Activated CD8-positive, alpha-beta memory T cell treated with anti-CD3 and anti-CD28 coated beads, Interleukin-2, amount 10 ng/mL, durations not matched to agents 7 days and 5 days (primary cell): ENCODE measurements around the gene VMP1. TPM values are rescaled to one million over a fixed set of nuclear protein-coding genes. Genes with fewer than 3 reads are reported as not detected.

Experiments used
- ATAC-seq: fragments of 150-1000 bp; cut with Tn5 transposase; one replicate; pipeline ENCODE4 v1.10.0; 2021; ENCODE audit warnings: moderate library complexity
- CTCF ChIA-PET: fragments of 350-600 bp; sonication (Branson Sonifier 250); formaldehyde crosslinking; loops from one replicate; lab custom pipeline; 2021; ENCODE audit warnings: antibody characterized with exemption; lab: Charles Lee
- DNase-seq: peaks from one replicate; pipeline ENCODE4 v3.0.0-alpha.2; 2020
- H3K27ac Mint-ChIP-seq: one replicate; pipeline ENCODE4 v1.8.0; 2021; ENCODE audit warnings: mild to moderate bottlenecking, mixed read lengths
- H3K27me3 Mint-ChIP-seq: one replicate; pipeline ENCODE4 v1.8.0; 2021; ENCODE audit warnings: mixed read lengths
- H3K36me3 Mint-ChIP-seq: one replicate; pipeline ENCODE4 v1.8.0; 2021; ENCODE audit warnings: mild to moderate bottlenecking, mixed read lengths
- H3K4me1 Mint-ChIP-seq: one replicate; pipeline ENCODE4 v1.8.0; 2021; ENCODE audit warnings: mixed read lengths
- H3K4me3 Mint-ChIP-seq: one replicate; pipeline ENCODE4 v1.8.0; 2021; ENCODE audit warnings: mild to moderate bottlenecking, moderate library complexity, mixed read lengths
- H3K9me3 Mint-ChIP-seq: one replicate; pipeline ENCODE4 v1.8.0; 2022; ENCODE audit warnings: low read depth, mixed read lengths
- total RNA-seq, 2 experiments: library from RNA; stranded (reverse); gene quantifications; one replicate each; pipeline ENCODE4 v1.2.3, GENCODE V29; 2021

Gene VMP1
- total RNA-seq, 2 experiments from 2014 or later, result 279 to 396 TPM

DNA sequence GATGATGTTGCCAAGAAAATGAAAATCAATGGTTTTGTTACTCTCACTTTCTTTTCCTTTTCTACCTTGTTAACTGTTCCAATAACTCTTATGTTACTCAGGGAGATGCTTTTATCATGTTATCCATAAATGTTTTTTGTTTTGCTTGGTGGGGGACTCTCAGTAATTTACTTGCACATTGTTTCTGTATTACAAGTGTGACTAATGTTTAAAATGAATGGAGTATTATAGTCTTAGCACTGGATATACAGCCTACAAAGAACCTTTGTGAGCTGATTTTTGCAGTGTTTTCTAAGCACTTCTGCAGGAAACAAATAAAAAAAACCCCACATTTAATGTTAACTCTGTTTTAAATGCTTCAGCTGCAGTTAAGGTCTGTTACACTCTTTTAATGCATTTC, 12.1 kb downstream of the VMP1 start:
- no peaks in the 10 kb centered on the region for H3K9me3 Mint-ChIP-seq
- no peak overlapping the region for H3K27ac Mint-ChIP-seq
- CTCF ChIA-PET, result interaction anchor here (1.0 kb wide), 1 partner anchor 12 kb away, joined by 4 read pairs; the partner anchor contains the start of genes PTRH2 and VMP1
- peaks cover 13% of the 10 kb centered on the region for H3K4me1 Mint-ChIP-seq
- H3K36me3 Mint-ChIP-seq, result peaks cover 8% of the 10 kb centered on the region
- DNase-seq (no peak), ATAC-seq (no peak)
- no peak overlapping the region for H3K4me3 Mint-ChIP-seq
- no peaks in the 10 kb centered on the region for H3K27me3 Mint-ChIP-seq

DNA sequence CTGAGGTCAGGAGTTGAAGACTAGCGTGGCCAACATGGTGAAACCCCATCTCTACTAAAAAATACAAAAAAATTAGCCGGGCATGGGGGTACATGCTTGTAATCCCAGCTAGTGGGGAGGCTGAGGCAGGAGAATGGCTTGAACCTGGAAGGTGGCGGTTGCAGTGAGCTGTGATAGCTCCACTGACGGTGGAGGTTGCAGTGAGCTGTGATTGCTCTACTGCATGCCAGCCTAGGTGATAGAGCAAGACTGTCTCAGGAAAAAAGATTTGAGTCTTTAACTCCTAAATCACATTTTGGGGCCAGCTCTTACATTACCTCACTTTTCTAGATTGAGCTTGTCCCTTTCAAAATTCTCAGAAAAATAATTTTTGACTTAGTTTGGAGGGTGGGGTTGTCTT, 15.2 kb downstream of the VMP1 start:
- H3K27me3 Mint-ChIP-seq, result no peaks in the 10 kb centered on the region
- DNase-seq (no peak), ATAC-seq (no peak)
- no peaks in the 10 kb centered on the region for H3K9me3 Mint-ChIP-seq
- CTCF ChIA-PET, result no interaction called here
- peaks cover 10% of the 10 kb centered on the region for H3K4me1 Mint-ChIP-seq
- peaks cover 8% of the 10 kb centered on the region for H3K36me3 Mint-ChIP-seq
- H3K27ac Mint-ChIP-seq, result no peak overlapping the region
- no peak overlapping the region for H3K4me3 Mint-ChIP-seq

DNA sequence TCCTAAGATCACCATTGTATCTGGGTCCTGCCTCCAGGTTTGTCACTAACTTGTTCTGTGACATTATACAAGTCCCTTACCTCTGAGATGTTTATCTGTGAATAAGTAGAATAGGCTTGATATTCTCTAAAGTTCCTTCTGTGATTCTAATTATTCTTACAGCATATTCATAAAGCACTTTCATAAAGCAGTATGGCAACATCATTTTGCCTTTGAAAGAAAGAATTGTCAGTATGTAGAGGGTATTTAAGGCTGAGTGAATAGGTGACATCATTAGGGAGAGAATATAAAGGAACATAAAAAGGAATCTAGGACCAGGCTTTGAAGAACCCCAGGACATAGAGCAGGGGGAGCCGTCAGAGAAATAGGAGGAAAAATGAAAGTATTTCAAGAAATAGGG, 15.6 kb downstream of the VMP1 start:
- Mint-ChIP-seq H3K27me3 (no peaks in the 10 kb centered on the region), H3K36me3 (peaks cover 8% of the 10 kb centered on the region), H3K4me1 (peaks cover 10% of the 10 kb centered on the region), H3K27ac (no peak overlapping the region), H3K9me3 (no peaks in the 10 kb centered on the region), H3K4me3 (no peak overlapping the region)
- CTCF ChIA-PET, result no interaction called here
- ATAC-seq (no peak), DNase-seq (no peak)

DNA sequence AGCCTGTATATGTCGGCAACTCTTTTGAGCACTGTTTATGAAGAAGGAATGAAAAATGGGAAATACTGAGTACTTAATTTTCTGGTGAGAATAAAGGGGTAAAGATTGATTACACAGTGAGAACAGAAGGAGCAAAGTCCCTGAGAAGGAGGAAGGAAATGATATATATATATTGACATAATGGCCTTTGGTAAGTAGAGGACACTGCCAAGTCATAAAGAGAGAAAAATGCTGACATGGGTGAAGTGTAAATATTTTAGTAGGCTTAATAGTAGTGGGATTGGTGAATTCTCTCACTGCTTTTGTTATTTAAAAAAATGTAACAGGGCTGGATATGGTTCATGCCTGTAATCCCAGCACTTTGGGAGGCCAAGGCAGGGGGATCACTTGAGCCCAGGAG, 16.2 kb downstream of the VMP1 start:
- CTCF ChIA-PET, result interaction anchor here (1.2 kb wide), 1 partner anchor 136 kb away, joined by 3 read pairs; no protein-coding TSS in a partner anchor
- no peak for ATAC-seq
- Mint-ChIP-seq H3K4me1 (peaks cover 10% of the 10 kb centered on the region), H3K9me3 (no peaks in the 10 kb centered on the region), H3K4me3 (no peak overlapping the region), H3K27ac (no peak overlapping the region), H3K36me3 (peaks cover 8% of the 10 kb centered on the region), H3K27me3 (no peaks in the 10 kb centered on the region)
- no peak for DNase-seq

DNA sequence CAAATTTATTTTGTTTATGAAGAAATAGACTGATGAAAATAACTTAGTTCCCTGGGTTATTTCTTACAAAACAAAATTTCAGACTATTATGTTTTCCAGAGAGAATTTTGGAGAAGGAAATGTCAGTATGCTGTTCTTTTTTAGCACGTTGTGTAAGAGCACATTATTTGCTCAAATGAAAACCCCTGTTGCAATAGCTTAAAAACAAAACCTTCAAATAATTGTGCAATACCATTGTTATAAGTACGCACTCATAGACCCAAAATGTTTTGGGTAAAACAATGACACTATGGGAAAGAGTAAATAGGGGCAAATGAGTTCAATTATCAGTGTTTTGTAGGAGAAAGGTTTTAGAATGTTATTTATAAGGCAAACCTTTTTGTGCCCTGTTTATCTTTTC, 18.2 kb downstream of the VMP1 start:
- CTCF ChIA-PET, result interaction anchor here (1.0 kb wide), 1 partner anchor 17 kb away, joined by 5 read pairs; no protein-coding TSS in a partner anchor

DNA sequence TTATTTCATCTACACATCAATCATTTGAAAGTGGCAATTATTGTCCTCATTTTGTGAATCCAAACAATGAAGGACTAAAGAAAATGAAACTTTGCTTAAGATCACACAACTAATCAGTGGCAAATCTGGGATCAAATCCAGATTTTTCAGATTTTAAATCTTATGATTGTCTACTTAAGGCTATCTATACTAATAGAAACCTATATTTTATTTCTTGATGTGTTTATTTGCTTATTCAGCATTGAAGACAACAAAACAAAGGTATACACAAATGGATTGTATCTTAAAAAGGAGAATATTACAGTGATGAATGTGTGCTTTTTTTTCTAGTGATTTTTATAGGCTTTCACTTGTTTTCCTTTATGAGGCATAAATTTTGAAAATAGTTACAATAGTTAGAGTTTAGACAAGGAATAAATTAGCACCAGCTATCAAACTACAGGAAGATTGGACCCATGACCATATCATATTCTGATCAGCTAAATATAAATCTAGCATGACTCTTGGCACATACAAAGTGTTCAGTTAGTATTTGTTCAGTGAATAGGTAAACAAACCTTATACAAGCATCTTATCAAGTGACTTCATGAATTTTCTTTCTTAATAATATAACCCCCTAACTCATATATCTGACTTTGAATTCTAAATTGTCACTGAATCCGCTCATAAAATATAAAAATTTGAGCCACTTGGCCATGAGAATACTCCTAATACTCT, 20.5 kb downstream of the VMP1 start:
- DNase-seq (no peak), ATAC-seq (no peak)
- peaks cover 10% of the 10 kb centered on the region for H3K36me3 Mint-ChIP-seq
- H3K27ac Mint-ChIP-seq, result no peak overlapping the region
- H3K4me1 Mint-ChIP-seq, result peaks cover 12% of the 10 kb centered on the region
- no peaks in the 10 kb centered on the region for H3K9me3 Mint-ChIP-seq
- H3K27me3 Mint-ChIP-seq, result no peaks in the 10 kb centered on the region
- CTCF ChIA-PET, result interaction anchor here (1.2 kb wide), 1 partner anchor 20 kb away, joined by 3 read pairs; no protein-coding TSS in a partner anchor
- H3K4me3 Mint-ChIP-seq, result no peak overlapping the region

More for the DNA sequence above, 18.2 kb downstream of the VMP1 start:
- no peaks in the 10 kb centered on the region for H3K9me3 Mint-ChIP-seq
- H3K4me1 Mint-ChIP-seq, result peaks cover 13% of the 10 kb centered on the region
- H3K36me3 Mint-ChIP-seq, result peaks cover 4% of the 10 kb centered on the region
- DNase-seq (no peak), ATAC-seq (no peak)
- no peak overlapping the region for H3K27ac Mint-ChIP-seq
- no peak overlapping the region for H3K4me3 Mint-ChIP-seq
- H3K27me3 Mint-ChIP-seq, result no peaks in the 10 kb centered on the region

DNA sequence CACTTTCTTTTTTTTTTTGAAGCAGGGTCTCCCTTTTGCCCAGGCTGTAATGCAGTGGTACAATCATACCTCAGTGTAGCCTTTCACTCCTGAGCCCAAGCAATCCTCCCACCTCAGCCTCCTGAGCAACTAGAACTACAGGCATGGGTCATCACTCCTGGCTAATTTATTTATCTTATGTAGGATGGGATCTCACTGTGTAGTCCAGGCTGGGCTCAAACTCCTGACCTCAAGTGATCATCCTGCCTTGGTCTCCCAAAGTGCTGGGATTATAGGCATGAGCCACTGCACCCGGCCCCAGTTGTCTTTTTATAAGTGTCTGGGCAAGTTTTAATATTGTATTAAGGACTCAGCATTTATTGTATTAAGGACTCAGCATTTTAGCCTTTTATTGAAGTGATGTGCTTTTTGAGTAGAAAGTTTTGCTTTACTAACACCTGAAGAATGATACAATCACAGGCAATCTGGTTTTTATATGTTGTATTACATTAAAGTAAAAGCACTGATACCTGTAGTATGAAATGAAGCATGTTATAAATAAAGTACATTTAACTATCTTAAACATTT, 22.9 kb downstream of the VMP1 start:
- H3K27me3 Mint-ChIP-seq, result no peaks in the 10 kb centered on the region
- no peak for ATAC-seq
- H3K36me3 Mint-ChIP-seq, result peaks cover 8% of the 10 kb centered on the region
- H3K27ac Mint-ChIP-seq, result no peak overlapping the region
- CTCF ChIA-PET, result no interaction called here
- no peak for DNase-seq
- H3K4me1 Mint-ChIP-seq, result peaks cover 9% of the 10 kb centered on the region
- H3K4me3 Mint-ChIP-seq, result no peak overlapping the region
- H3K9me3 Mint-ChIP-seq, result no peaks in the 10 kb centered on the region

DNA sequence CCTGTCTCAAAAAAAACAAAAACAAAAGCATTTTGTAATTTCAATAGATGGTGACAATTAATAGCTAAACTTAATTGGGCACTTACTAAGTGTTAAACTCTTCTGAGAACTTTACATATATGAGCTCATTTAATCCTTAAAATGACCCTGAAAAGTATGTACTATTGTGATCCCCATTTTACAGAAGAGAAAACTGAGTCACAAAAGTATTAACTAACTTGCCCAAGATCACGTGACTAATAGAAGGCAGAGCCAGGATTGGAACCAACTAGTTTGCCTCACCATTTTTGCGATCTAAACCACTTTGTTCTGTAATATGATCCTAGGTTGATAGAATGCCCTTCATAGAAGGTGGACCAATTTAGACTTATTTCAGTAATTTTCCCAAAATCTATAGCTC, 26.2 kb downstream of the VMP1 start:
- H3K27ac Mint-ChIP-seq, result no peak overlapping the region
- no peak for DNase-seq
- no peaks in the 10 kb centered on the region for H3K9me3 Mint-ChIP-seq
- CTCF ChIA-PET, result interaction anchor here (0.7 to 3.0 kb wide), 4 partner anchors 12 to 126 kb away, joined by 3 to 12 read pairs (median 5); no protein-coding TSS in a partner anchor
- H3K4me1 Mint-ChIP-seq, result peaks cover 8% of the 10 kb centered on the region
- H3K27me3 Mint-ChIP-seq, result no peaks in the 10 kb centered on the region
- H3K4me3 Mint-ChIP-seq, result no peak overlapping the region
- no peak for ATAC-seq
- H3K36me3 Mint-ChIP-seq, result peaks cover 11% of the 10 kb centered on the region

DNA sequence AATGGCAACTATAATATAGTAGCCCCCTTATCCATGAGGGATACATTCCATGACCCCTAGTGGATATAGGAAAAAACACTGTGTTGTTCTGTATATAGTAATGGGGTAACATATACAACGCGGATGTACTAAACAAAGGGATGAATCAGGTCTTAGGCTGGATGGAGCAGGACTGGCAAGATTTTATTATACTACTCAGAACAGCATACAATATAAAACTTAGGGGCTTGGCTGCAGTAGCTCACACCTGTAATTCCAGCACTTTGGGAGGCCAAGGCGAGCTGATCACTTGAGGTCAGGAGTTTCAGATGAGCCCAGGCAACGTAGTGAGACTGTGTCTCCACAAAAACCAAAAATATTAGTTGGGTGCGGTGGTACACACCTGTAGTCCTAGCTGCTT, 26.8 kb downstream of the VMP1 start:
- no peaks in the 10 kb centered on the region for H3K9me3 Mint-ChIP-seq
- DNase-seq, result no peak
- peaks cover 7% of the 10 kb centered on the region for H3K4me1 Mint-ChIP-seq
- no peak overlapping the region for H3K27ac Mint-ChIP-seq
- no peak overlapping the region for H3K4me3 Mint-ChIP-seq
- no peaks in the 10 kb centered on the region for H3K27me3 Mint-ChIP-seq
- H3K36me3 Mint-ChIP-seq, result peaks cover 11% of the 10 kb centered on the region
- no peak for ATAC-seq
- CTCF ChIA-PET, result interaction anchor here (0.7 to 3.0 kb wide), 4 partner anchors 11 to 125 kb away, joined by 3 to 12 read pairs (median 5); no protein-coding TSS in a partner anchor

DNA sequence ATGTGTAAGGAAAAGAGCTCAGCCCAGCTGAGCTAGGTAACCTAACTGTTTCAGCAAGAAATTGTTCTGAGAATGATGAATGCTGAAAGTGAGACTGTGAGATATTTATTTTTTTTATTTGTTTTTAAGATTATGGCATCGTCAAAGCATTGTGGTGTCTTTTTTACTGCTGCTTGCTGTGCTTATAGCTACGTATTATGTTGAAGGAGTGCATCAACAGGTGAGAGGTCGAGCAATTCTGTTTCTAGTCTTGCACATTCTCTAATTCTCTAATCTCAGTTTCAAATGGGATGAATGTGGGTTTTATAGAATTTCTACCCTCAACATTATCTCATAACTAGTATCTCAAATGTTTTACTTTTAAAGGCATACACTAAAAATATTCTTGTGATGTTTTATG, 29.9 kb downstream of the VMP1 start:
- no peak overlapping the region for H3K27ac Mint-ChIP-seq
- H3K4me3 Mint-ChIP-seq, result no peak overlapping the region
- DNase-seq (no peak), ATAC-seq (no peak)
- peaks cover 14% of the 10 kb centered on the region for H3K36me3 Mint-ChIP-seq
- no peaks in the 10 kb centered on the region for H3K9me3 Mint-ChIP-seq
- H3K27me3 Mint-ChIP-seq, result no peaks in the 10 kb centered on the region
- CTCF ChIA-PET, result interaction anchor here (1.1 kb wide), 1 partner anchor 426 kb away, joined by 3 read pairs; no protein-coding TSS in a partner anchor
- H3K4me1 Mint-ChIP-seq, result no peaks in the 10 kb centered on the region

DNA sequence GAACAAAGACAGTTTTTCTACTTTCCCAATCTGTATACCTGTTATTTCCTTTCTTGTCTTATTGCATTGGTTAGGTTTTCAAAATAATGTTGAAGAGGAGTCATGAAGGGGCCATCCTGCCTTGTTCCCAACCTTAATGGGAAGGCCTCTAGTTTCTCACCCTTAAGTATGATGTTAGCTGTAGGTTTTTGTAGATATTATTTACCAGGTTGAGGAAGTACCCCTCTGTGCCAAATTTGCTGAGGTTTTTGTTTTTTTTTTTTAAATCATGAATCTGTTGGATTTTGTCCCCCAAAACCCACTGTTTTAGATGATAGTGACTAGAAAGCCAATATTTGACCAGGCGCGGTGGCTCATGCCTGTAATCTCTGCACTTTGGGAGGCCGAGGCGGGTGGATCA, 36.4 kb downstream of the VMP1 start:
- no peaks in the 10 kb centered on the region for H3K27me3 Mint-ChIP-seq
- peaks cover 16% of the 10 kb centered on the region for H3K36me3 Mint-ChIP-seq
- CTCF ChIA-PET, result interaction anchor here (2.8 kb wide), 1 partner anchor 11 kb away, joined by 12 read pairs; no protein-coding TSS in a partner anchor
- no peaks in the 10 kb centered on the region for H3K9me3 Mint-ChIP-seq
- no peak for ATAC-seq
- no peak for DNase-seq
- peaks cover 9% of the 10 kb centered on the region for H3K4me1 Mint-ChIP-seq
- H3K27ac Mint-ChIP-seq, result no peak overlapping the region
- no peak overlapping the region for H3K4me3 Mint-ChIP-seq

DNA sequence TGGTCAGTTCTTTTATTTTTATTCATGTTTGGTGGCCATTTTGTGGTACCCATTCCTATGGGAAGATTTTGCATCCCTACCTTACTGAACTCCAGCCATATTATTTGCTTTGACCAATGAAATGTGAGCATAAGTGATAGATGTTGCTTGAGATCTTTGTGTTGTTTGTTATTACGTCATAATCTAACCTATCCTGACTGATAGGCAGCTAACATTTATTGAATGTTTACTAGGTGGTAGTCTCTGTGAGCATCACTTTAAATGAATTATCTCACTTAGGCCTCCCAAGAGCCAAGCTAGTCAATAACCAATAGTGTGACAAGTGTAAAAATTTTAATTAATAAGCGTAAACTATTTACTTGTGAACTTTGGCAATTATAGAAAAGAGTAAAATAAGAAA, 37.6 kb downstream of the VMP1 start:
- Mint-ChIP-seq H3K36me3 (peaks cover 16% of the 10 kb centered on the region), H3K4me1 (peaks cover 10% of the 10 kb centered on the region), H3K27ac (no peak overlapping the region), H3K9me3 (no peaks in the 10 kb centered on the region), H3K27me3 (no peaks in the 10 kb centered on the region), H3K4me3 (no peak overlapping the region)
- DNase-seq (no peak), ATAC-seq (no peak)
- CTCF ChIA-PET, result interaction anchor here (0.5 to 5.0 kb wide), 10 partner anchors 10 to 434 kb away, joined by 3 to 27 read pairs (median 3); no protein-coding TSS in a partner anchor

DNA sequence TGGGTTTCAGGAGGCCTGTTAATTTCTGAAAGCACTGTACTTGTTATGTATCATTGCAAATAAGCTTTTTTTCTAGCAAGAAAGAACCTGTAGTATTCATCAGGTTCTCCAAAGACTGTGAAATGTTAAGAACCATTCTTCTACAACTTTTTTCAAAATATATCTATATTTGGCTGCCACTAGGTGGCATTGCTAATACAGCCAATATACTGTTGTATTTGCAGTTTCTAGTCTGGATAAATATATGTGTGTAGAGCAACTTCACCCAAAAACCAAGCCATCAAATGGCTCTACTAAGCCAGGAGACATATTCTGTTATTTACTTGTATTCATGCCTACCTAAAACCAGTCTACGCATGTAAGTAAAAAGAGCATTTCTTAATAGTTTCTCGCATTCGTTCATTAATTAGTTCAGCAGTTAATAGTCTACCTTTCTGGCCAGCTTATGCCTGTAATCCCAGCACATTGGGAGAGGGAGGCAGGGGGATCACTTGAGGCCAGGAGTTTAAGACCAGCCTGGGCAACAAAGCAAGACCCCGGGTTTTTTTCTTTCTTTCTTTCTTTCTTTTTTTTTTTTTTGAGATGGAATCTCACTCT, 39.5 kb downstream of the VMP1 start:
- no peaks in the 10 kb centered on the region for H3K9me3 Mint-ChIP-seq
- peak overlapping the region; percentile 37 for H3K27ac Mint-ChIP-seq
- H3K4me3 Mint-ChIP-seq, result no peak overlapping the region
- H3K27me3 Mint-ChIP-seq, result no peaks in the 10 kb centered on the region
- peaks cover 14% of the 10 kb centered on the region for H3K36me3 Mint-ChIP-seq
- CTCF ChIA-PET, result interaction anchor here (0.6 to 5.0 kb wide), 13 partner anchors 13 to 436 kb away, joined by 3 to 27 read pairs (median 3); no protein-coding TSS in a partner anchor
- peaks cover 20% of the 10 kb centered on the region for H3K4me1 Mint-ChIP-seq
- ATAC-seq (peak; percentile 52), DNase-seq (no peak)
